ENCODE measurements around the gene HTT-AS.

HTT-AS gene

DNA sequence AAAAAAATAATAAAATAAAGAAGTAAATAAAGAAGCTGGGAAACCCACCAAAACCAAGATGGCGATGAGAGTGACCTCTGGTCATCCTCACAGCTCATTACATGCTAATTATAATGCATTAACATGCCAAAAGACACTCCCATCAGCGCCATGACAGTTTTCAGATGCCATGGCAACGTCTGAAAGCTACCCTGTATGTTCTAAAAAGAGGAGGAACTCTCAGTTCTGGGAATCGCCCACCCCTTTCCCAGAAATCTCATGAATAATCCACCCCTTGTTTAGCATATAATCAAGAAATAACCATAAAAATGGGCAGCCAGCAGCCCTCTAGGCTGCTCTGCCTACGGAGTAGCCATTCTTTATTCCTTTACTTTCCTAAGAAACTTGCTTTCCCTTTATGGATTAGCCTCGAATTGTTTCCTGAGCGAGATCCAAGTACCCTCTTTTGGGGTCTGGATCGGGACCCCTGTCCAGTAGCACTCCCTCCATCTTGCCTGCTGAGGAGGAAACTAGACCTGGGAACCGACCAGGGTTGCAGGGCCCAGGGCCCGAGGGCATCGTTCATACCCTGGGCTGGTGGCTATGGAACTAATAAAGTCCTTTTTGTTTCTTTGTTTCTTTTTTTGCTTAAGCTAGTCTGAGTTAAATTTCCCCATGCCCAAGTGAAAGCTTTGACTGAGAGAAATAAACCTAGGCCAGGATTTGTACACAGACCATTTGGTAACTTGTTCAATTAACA is 30.9 kb downstream of the HTT-AS start:
- TF ChIP-seq, protein P1, sequence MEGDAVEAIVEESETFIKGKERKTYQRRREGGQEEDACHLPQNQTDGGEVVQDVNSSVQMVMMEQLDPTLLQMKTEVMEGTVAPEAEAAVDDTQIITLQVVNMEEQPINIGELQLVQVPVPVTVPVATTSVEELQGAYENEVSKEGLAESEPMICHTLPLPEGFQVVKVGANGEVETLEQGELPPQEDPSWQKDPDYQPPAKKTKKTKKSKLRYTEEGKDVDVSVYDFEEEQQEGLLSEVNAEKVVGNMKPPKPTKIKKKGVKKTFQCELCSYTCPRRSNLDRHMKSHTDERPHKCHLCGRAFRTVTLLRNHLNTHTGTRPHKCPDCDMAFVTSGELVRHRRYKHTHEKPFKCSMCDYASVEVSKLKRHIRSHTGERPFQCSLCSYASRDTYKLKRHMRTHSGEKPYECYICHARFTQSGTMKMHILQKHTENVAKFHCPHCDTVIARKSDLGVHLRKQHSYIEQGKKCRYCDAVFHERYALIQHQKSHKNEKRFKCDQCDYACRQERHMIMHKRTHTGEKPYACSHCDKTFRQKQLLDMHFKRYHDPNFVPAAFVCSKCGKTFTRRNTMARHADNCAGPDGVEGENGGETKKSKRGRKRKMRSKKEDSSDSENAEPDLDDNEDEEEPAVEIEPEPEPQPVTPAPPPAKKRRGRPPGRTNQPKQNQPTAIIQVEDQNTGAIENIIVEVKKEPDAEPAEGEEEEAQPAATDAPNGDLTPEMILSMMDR (IDR thresholded peaks at IDR 0.05; ENCODE audit: low read depth, low read length, missing control alignments), result no peak
- DNase-seq (ENCODE audit: low read depth), result no peak
- no peak overlapping the region for H3K4me3 ChIP-seq (ENCODE audit: low read depth, low read length)

DNA sequence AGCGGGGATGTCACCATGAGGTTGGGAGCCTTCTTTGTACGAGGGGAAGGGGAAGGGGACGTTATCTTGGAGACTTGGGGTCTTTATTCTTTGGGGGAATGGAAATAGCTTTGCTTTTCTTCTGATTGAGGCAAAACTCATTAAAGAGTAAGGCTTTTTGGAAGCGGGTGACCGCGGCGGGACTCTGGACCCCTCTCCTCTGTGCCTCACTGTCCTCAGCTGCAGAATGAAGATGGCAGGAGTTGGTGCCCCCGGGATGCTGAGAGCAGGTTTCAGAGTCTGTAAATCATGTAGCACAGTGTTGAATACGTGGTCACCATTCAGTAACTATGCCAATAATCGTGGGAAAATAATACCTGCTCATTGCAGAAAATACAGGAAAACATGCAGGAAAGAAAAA is 32.1 kb downstream of the HTT-AS start:
- H3K4me3 ChIP-seq (ENCODE audit: low read depth, low read length), result peak overlapping the region; percentile 61
- no peak for DNase-seq (ENCODE audit: low read depth)
- TF ChIP-seq, protein P1 (IDR thresholded peaks at IDR 0.05; ENCODE audit: low read depth, low read length, missing control alignments), result no peak

DNA sequence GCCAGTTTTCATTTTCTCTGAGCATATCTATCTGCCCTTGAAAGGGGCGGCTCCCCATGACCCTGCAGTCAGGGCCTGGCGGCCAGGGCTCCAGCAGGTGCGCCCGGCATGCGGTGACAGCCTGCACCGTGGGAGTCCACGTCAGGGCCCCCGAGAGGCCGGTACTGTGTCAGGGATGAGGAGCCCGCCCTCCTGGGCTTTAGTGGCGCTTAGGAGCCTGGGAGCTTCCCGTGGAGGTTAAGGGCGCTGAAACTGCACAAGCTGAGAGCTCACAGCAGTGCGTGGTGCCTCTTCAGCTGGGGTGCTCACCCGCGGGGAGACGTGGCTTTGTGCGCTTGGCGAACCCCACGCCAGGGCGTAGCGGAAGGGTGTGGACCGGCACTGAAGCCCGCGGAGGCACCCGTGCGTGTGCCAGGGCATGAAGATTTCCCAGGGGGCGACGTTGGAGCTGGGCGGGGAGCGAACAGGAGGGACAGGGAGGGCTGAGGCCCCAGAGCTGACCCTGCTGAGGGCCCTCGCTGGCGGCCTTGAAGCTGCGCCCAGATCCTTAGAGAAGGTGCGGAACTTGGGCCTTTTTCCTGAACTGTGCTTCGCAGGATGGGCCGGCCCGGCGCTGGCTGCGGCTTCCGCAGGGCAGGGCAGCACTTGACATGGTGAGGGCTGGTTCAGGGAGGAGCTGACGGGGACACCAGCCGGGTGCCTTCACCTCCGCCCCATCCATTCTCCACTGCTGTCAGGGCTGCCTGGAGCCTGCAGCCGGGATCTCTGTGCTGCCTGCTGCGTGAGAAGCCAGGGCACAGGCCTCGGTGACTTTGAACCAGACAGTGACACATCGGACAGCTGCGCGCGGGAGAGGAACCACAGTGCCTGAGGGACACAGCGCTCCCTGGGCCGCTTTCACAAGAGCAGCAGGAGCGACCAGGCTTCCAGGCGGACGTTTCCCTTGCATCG is 32.9 kb downstream of the HTT-AS start:
- H3K4me3 ChIP-seq (ENCODE audit: low read depth, low read length), result peak overlapping the region; percentile 61
- TF ChIP-seq, protein P1 (IDR thresholded peaks at IDR 0.05; ENCODE audit: low read depth, low read length, missing control alignments), result no peak
- no peak for DNase-seq (ENCODE audit: low read depth)

DNA sequence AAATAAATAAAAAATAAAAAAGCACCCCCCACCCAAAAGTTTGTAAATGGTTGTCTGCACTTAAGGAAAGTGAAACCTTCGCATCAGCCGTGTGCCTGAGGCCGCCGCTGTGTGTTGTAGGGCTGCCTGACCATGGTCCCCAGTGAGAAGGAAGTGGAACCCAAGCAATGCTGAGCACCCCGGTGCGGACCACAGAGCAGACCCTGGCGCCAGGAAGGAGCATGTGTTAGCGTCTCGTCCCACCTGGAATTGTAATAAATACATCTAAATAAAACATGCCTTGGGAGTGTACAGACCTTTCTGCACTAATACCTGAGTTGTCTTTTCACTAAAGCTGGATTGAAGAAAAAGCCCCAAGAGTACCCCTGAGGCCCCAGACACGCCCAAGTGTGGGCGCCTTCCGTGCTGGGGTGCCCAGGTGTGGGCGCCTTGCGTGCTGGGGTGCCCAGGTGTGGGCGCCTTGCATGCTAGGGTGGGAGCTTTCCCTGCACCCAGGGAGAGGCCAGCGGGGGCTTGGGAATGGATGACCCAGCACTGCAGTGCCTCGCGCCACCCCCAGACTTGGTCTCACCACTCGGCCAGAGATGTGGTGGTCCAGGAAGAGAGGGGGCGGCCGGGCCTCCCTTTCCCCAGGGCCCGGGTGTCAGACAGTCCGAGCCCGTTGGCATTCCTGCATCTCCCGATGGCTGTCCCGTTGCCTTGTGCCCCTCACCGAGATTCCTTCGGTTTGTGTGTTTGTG is 33.7 kb downstream of the HTT-AS start:
- TF ChIP-seq, protein P1 (IDR thresholded peaks at IDR 0.05; ENCODE audit: low read depth, low read length, missing control alignments), result no peak
- peak overlapping the region; percentile 61 for H3K4me3 ChIP-seq (ENCODE audit: low read depth, low read length)
- DNase-seq (ENCODE audit: low read depth), result peak; percentile 36

DNA sequence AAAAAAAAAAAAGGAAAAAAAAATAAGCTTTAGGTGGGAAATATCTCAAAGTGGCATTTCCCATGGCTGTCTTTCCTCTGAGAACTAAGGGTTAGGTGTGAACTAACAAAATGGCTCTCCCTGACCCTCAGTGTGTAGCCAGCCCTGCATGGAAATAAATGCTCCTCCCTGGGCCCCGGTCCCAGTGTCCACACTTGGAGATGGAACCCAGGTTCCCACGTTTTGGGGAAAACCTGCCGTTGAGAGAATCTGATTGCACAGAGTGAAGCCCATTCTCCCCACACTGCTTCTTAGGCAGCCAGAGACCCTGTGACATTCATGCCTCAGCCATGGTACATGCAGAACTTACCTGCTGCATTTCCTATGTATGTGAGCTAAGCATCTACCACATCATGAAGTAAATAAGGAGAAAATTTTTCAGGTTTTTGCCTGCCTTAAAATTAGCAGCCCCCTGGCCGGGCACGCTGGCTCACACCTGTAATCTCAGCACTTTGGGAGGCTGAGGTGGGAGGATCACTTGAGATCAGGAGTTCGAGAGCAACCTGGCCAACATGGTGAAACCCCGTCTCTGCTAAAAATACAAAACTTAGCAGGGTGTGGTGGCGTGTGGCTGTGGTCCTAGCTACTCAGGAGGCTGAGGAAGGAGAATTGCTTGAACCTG is 34.5 kb downstream of the HTT-AS start:
- no peak overlapping the region for H3K4me3 ChIP-seq (ENCODE audit: low read depth, low read length)
- TF ChIP-seq, protein P1 (IDR thresholded peaks at IDR 0.05; ENCODE audit: low read depth, low read length, missing control alignments), result no peak
- no peak for DNase-seq (ENCODE audit: low read depth)

DNA sequence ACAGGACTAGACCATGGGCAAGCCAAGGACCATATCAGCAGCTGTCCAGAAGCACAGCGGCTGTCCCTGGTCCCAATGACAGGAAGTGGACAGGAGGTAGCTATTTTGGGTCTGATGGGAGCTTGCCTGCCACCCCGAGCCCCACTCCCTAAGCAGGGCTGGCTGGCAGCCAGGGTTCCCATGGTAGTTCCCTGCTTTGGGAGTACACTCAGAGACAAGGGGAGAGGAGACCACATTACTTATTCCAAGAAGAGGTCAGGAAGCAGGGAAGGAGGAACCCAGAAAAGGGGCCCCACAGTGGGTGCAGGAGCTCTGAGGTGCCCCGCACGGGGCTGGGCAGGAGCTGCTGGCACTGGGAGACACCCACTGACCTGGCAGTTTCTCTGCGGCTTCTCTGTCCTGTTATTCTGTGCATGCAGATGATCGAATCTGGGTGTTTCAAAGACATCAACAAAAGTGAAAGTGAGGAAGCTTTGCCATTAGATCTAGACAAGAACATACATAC is 36.3 kb downstream of the HTT-AS start:
- DNase-seq (ENCODE audit: low read depth), result no peak
- H3K4me3 ChIP-seq (ENCODE audit: low read depth, low read length), result no peak overlapping the region
- TF ChIP-seq, protein P1 (IDR thresholded peaks at IDR 0.05; ENCODE audit: low read depth, low read length, missing control alignments), result no peak
